Liver (tissue), 9 donors: ENCODE measurements around the gene COL5A1. TPM values are rescaled to one million over a fixed set of nuclear protein-coding genes. Genes with fewer than 3 reads are reported as not detected.

Experiments
- DNase-seq: peaks from one replicate; pipeline ENCODE4 v3.0.0-alpha.2; 2017; ENCODE audit warnings: low spot score
- H3K27ac ChIP-seq, 2 donors: one replicate each; pipeline ENCODE4 v1.7.0; 2013; ENCODE audit warnings: inconsistent platforms in 2 of 2, low read length in 2 of 2, control low read depth in 1 of 2, low read depth in 1 of 2, mild to moderate bottlenecking in 1 of 2
- H3K27me3 ChIP-seq, 4 donors: one replicate each; pipeline versions ENCODE4 v1.6.1 to v1.7.0; 2013; ENCODE audit warnings: low read length in 3 of 4, inconsistent platforms in 1 of 4, mild to moderate bottlenecking in 1 of 4, moderate library complexity in 1 of 4; ENCODE audit not compliant: control insufficient read depth in 4 of 4, insufficient read depth in 4 of 4
- H3K36me3 ChIP-seq, 4 donors: one replicate each; pipeline versions ENCODE4 v1.6.1 to v1.7.0; 2013; ENCODE audit warnings: low read length in 3 of 4, mild to moderate bottlenecking in 3 of 4, low read depth in 1 of 4, moderate library complexity in 1 of 4; ENCODE audit not compliant: control insufficient read depth in 4 of 4, insufficient read depth in 3 of 4
- H3K4me1 ChIP-seq, 4 donors: one replicate each; pipeline versions ENCODE4 v1.6.1 to v1.7.0; 2013; ENCODE audit warnings: low read length in 3 of 4, mild to moderate bottlenecking in 3 of 4, moderate library complexity in 1 of 4; ENCODE audit not compliant: control insufficient read depth in 4 of 4, insufficient read depth in 4 of 4
- H3K4me3 ChIP-seq, 3 donors: one replicate each; pipeline versions ENCODE4 v1.6.1 to v1.7.0; 2013; ENCODE audit warnings: low read length in 3 of 3, control low read depth in 1 of 3, low read depth in 1 of 3, mild to moderate bottlenecking in 1 of 3
- H3K9ac ChIP-seq, 2 donors: one replicate each; pipeline ENCODE4 v1.7.0; 2013; ENCODE audit warnings: low read length in 2 of 2, mild to moderate bottlenecking in 2 of 2, moderate library complexity in 2 of 2, control low read depth in 1 of 2, low read depth in 1 of 2
- H3K9me3 ChIP-seq, 4 donors: one replicate each; pipeline versions ENCODE4 v1.6.1 to v1.7.0; 2013; ENCODE audit warnings: low read length in 3 of 4; ENCODE audit not compliant: control insufficient read depth in 4 of 4
- ATF3 ChIP-seq: IDR thresholded peaks from 2 replicates; pipeline ENCODE4 v1.6.1; 2016; ENCODE audit warnings: antibody characterized with exemption
- CTCF ChIP-seq: fragments of 150-350 bp; IDR thresholded peaks from 2 replicates; pipeline ENCODE4 v1.5.1; 2017; ENCODE audit warnings: improper control_type of control experiment, low read depth, low read length; ENCODE audit not compliant: missing input control
- EGR1 ChIP-seq, 2 donors: IDR thresholded peaks; 2 replicates each; pipeline ENCODE4 v1.6.1; 2016 to 2018; ENCODE audit warnings: antibody characterized with exemption in 2 of 2, low read depth in 2 of 2
- FOXA2 ChIP-seq: IDR thresholded peaks from 2 replicates; pipeline ENCODE4 v1.6.1; 2016; ENCODE audit warnings: antibody characterized with exemption
- GABPA ChIP-seq, 2 donors: IDR thresholded peaks in 1 of 2; conservative IDR thresholded peaks in 1 of 2; 2 replicates each; pipeline ENCODE4 v1.6.1; 2016; ENCODE audit warnings: antibody characterized with exemption in 2 of 2, mild to moderate bottlenecking in 1 of 2, moderate library complexity in 1 of 2
- HNF4A ChIP-seq, 2 donors: conservative IDR thresholded peaks; 2 replicates each; pipeline ENCODE4 v1.6.1; 2016; ENCODE audit warnings: antibody characterized with exemption in 2 of 2, mild to moderate bottlenecking in 2 of 2
- HNF4G ChIP-seq: IDR thresholded peaks from 2 replicates; pipeline ENCODE4 v1.6.1; 2016; ENCODE audit warnings: antibody characterized with exemption
- JUND ChIP-seq, 2 donors: IDR thresholded peaks; 2 replicates each; pipeline ENCODE4 v1.6.1; 2016; ENCODE audit warnings: antibody characterized with exemption in 2 of 2
- MAX ChIP-seq: IDR thresholded peaks from 2 replicates; pipeline ENCODE4 v1.6.1; 2016; ENCODE audit warnings: antibody characterized with exemption
- NR2F2 ChIP-seq: IDR thresholded peaks from 2 replicates; pipeline ENCODE4 v1.6.1; 2016; ENCODE audit warnings: antibody characterized with exemption
- RAD21 ChIP-seq, 2 donors: IDR thresholded peaks; 2 replicates each; pipeline ENCODE4 v1.6.1; 2016; ENCODE audit warnings: antibody characterized with exemption in 2 of 2, mild to moderate bottlenecking in 2 of 2
- REST ChIP-seq: IDR thresholded peaks from 2 replicates; pipeline ENCODE4 v1.6.1; 2016; ENCODE audit warnings: antibody characterized with exemption, mild to moderate bottlenecking
- RXRA ChIP-seq, 2 donors: IDR thresholded peaks; 2 replicates each; pipeline ENCODE4 v1.6.1; 2017 to 2018; ENCODE audit warnings: antibody characterized with exemption in 2 of 2, mild to moderate bottlenecking in 1 of 2
- SP1 ChIP-seq: IDR thresholded peaks from 2 replicates; pipeline ENCODE4 v1.6.1; 2018; ENCODE audit warnings: antibody characterized with exemption, mild to moderate bottlenecking
- TAF1 ChIP-seq: conservative IDR thresholded peaks from 2 replicates; pipeline ENCODE4 v1.6.1; 2016; ENCODE audit warnings: antibody characterized with exemption, mild to moderate bottlenecking
- YY1 ChIP-seq: IDR thresholded peaks from 2 replicates; pipeline ENCODE4 v1.6.1; 2016; ENCODE audit warnings: antibody characterized with exemption, mild to moderate bottlenecking
- ZBTB33 ChIP-seq: IDR thresholded peaks from 2 replicates; pipeline ENCODE4 v1.6.1; 2016; ENCODE audit warnings: antibody characterized with exemption
- WGBS: extraction: QIAGEN DNeasy Blood & Tissue Kit; methylation state at CpG from one replicate; pipeline ENCODE4 v1.1.7; 2013; 5-methylcytosine and 5-hydroxymethylcytosine counted together
- polyA plus RNA-seq, 2 donors: library from polyadenylated mRNA; stranded (reverse) in 1 of 2; unstranded in 1 of 2; fragments of 200-250 nt in 1 of 2; fragments of >200 nt in 1 of 2; fragmentation: Nextera tagmentation in 1 of 2; extraction: Ambion mirVana in 1 of 2; gene quantifications; one replicate each; pipeline versions ENCODE4 v1.2.1 to v1.2.3, GENCODE V29; 2013 to 2015
- total RNA-seq, 2 donors: library from RNA; depleted of rRNA; stranded (reverse); fragments of >200 nt; gene quantifications; one replicate each; pipeline ENCODE4 v1.2.3, GENCODE V29; 2014
- donor health status: healthy.
- donor health status: healthy.
- donor health status: healthy.
- donor health status: healthy.
- donor health status: healthy.

Gene COL5A1
- total and polyA plus RNA-seq, 4 donors = 0.67 to 15.6 (median 11.2) TPM

GRCh38 chr9:134687556-134687955, 46.0 kb downstream of the COL5A1 start:
- DNase-seq = no peak
- 74% methylated on average over 10 of the region's 10 CpGs for WGBS
- Histone ChIP-seq H3K27me3 (no peaks in the 10 kb centered on the region), H3K4me1 (no peaks in the 10 kb centered on the region), H3K36me3 (no peaks in the 10 kb centered on the region), H3K4me3 (no peak overlapping the region), H3K27ac (no peak overlapping the region), H3K9ac (no peak overlapping the region), H3K9me3 (peaks cover 0 to 4% (median 0%) of the 10 kb centered on the region in 4 donors)
- TF ChIP-seq CTCF = no peak
- TF ChIP-seq HNF4A (conservative IDR thresholded peaks at IDR 0.05) = no peak
- no peak for TF ChIP-seq HNF4G
- no peak for TF ChIP-seq RAD21 (IDR thresholded peaks at IDR 0.05)
- TF ChIP-seq YY1 = no peak
- TF ChIP-seq ATF3 = no peak
- no peak for TF ChIP-seq SP1
- TF ChIP-seq TAF1 = no peak
- no peak for TF ChIP-seq ZBTB33
- no peak for TF ChIP-seq EGR1 (IDR thresholded peaks at IDR 0.05; ENCODE audit: low read depth in 2 of 2)
- no peak for TF ChIP-seq REST
- TF ChIP-seq NR2F2 = no peak
- TF ChIP-seq FOXA2 = no peak
- TF ChIP-seq GABPA (IDR thresholded peaks at IDR 0.05 in 1 of 2, conservative IDR thresholded peaks at IDR 0.05 in 1 of 2) = no peak
- no peak for TF ChIP-seq JUND (IDR thresholded peaks at IDR 0.05)
- TF ChIP-seq MAX = no peak
- TF ChIP-seq RXRA (IDR thresholded peaks at IDR 0.05) = no peak

GRCh38 chr9:134688231-134688630, 46.6 kb downstream of the COL5A1 start:
- no peak for DNase-seq
- Histone ChIP-seq H3K27ac (no peak overlapping the region), H3K9me3 (peaks cover 0 to 4% (median 0%) of the 10 kb centered on the region in 4 donors), H3K4me3 (no peak overlapping the region), H3K9ac (no peak overlapping the region), H3K36me3 (no peaks in the 10 kb centered on the region), H3K4me1 (no peaks in the 10 kb centered on the region), H3K27me3 (no peaks in the 10 kb centered on the region)
- no peak for TF ChIP-seq HNF4G
- WGBS = 84% methylated on average over 15 of the region's 15 CpGs
